NCI-H526 treated with DMSO at 0.1 percent for 48 hours (cell line): ENCODE measurements around the gene GPD2.
"Not testable (repeated sequence)": the region's sequence is repeated elsewhere in the genome, so short reads cannot be mapped to it uniquely, and the experiment has no call there.

Source experiments
- DNase-seq: peaks from one replicate; lab custom pipeline; 2025; lab: John Stamatoyannopoulos, UW

The GPD2 gene

DNA sequence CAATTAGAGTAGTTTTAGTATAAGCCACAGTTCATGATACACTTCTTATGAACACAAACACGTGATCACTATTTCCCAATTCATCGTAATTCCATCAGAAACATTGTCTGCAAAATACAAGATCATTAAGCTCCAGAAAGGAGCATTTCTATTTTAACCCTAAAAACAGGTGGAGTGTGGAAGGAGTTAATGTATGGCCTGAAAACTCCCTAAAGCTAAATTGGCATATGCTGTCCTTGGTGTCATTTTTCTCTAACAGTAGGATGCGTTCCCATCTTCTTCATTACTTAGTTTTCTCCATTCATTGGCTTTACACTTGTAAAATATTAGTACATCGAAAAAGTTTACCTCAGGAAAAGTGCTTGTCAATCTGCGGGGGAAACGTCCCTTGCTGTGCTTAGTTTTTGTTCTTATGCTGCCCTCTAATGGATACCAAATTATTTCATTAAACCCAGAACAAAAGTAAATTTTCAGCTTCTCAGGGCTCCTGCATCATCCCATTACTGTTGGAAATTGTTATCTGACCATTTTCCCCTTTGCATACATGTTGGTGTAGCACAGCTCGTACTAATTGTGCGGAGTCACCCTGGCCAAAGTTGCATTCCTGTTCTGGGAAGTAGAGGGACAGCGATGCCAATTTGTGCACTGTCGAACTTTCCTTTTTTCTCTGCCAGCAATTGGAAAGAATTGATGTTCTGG is 153.4 kb downstream of the GPD2 start:
- DNase-seq, result peak; percentile 62

DNA sequence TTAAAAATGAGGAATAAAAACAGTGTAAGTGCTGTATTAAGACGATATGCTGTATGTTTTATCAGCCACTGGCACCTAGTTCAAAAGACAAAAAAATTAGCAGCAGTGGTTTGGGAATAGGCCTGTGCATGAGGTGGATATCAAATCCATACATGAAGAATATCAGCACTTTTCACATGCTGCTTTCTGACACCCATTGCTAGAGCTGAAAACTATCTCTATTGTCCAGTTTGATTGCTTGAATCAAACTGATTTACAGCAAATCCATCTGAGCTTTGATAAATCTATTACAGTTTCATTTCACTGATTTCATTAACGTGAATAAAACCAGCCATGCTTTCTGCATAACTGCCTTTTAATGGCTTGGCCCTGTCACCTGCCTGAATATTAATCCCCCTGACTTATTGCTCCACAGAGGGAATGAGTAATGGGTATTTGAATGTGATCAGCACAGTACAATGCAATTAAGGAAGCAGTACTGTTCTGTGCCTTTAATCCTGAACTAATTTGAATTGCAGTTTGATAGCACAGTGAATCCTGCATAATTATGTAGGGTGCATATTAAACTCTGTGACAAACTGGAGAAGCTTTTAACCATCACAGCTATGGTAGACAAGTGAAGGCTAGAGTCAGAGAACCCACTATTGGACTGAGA is 154.0 kb downstream of the GPD2 start:
- peak; percentile 76 for DNase-seq

DNA sequence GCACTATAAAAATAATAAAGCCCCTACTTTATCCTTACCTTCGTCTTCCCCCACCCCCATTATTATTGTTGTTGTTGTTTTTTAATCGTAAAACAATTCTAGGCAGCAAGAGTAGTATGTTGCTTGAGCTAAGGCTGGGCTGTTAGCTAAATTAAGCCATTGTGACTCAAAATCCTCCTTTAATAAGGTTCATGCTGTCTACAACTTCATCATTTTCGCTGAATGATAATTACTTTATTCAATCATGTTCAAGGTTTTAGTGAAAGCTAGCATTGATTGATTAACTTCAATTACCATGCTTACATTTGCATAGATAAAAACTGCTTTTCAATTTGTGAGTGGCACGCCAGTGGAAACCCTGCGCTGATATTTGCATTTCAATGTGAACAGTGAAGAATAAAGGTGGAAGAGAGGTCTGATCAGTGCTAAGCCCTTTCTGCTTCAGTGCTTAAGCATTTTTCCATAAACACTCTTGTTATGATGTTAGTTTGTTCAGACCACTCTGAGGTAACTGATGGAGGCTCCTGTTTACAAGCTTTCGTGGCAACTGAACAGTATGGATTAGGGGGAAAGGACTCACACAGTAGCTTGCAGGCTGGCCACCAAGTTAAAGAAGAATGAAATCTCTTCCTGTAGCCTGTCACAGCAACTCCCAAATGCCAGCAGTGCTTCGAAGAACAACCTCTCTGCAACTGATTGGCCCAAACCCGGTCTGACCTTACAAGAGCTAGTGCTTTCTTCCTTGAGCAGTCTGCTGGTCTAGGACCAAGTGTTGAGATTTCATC is 156.8 kb downstream of the GPD2 start:
- DNase-seq, result peak; percentile 76

DNA sequence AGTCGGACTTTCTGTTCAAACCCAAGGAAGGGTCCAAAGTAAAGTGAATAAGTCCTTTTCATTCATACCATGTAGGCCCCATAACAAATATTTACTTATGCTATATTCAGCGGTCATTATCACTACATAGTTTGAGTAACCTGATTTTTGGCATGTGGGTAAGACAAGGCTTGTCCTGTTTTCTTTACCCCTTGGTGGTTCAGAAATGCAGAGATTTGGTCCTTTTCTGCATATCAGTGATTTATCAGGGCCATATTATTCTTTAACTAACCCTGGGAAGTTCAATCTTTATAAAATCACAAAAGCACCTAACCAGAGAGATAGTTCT is 157.4 kb downstream of the GPD2 start:
- no peak for DNase-seq

DNA sequence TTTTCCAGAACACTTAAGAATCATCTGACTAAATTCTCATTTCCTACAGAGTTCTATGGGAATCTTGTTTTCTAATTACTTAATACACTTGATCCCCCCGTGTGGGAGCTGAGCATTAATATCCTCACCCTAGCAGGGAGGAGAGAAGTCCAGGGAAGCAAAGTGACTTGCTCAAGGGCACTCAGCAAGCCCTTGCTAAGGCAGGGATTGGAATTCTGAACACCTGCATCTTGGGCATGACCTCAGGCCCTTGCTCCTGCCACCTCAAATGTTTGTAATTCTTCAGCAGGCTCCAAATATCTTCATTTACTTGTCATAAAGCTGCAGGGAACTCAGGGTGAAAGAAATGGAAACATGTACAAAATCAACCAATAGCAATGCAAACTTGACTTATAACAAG is 162.4 kb downstream of the GPD2 start:
- DNase-seq, result no peak

DNA sequence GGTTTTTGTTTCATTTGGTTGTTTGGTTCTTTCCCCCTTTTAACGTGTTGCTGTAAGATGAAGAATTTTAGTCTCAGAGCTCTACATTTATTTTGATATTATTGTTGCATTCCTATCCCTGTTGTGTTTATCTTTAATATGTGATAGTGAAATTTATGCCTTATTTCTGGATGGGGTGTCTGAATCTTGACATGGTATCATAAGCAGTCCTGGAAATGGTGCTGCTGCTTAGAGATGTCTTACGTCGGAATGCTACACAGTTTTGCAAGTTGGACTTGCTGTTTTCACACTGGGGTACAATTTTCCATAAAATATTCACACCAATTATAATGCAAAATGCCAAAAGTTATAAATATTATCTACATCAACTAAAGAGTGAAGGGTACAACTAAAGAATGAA is 164.0 kb downstream of the GPD2 start:
- no peak for DNase-seq

DNA sequence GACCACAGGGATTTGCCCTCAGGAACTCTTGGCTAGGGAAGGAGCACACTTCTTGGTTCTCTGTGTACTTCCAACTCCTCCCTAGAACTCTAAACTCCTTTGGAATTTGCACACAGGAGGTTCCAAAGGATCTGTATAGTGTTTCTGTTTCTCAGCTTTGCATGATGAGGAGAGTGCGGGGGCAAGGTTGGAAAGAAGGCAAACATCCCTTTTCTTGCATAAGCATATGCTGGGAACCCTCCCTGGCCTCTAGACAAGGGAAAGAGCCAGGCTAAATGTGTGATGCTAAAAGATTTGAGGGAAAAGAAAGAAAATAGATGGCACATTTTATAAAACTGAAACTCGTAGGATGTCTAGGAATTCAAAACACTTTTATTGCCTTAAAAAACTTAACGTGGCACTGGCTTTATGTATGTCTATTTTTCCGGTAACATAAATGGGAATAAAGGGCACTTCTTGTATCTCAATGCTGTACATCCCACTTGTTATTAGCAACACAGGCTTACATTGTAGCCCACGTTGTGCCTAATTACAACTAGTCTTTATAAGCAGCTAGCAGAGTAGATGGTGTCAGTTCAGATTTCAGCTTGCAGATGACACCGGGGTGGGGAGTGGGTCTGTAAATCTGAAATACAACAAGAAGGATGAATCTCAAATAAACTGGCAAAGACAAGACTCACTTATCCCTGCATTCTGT is 165.8 kb downstream of the GPD2 start:
- no peak for DNase-seq

DNA sequence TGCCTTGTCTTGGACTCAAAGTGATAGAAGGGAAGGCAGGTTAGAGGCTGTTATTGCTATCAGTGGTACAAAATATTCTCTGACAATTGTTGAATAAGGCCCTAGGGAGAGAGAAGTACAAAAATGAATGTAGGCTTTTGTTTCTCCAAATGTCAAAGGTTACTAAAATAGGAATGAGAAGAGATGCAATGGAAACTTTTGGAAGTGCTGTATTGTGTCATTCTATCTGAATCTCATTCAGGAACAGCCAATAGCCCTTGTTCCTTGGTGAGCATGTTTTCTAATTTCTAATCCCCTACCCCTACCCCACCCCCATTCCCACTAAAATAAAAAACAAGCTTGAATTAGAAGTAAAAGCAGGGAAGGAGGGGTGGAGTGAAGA is 166.4 kb downstream of the GPD2 start:
- DNase-seq, result no peak

DNA sequence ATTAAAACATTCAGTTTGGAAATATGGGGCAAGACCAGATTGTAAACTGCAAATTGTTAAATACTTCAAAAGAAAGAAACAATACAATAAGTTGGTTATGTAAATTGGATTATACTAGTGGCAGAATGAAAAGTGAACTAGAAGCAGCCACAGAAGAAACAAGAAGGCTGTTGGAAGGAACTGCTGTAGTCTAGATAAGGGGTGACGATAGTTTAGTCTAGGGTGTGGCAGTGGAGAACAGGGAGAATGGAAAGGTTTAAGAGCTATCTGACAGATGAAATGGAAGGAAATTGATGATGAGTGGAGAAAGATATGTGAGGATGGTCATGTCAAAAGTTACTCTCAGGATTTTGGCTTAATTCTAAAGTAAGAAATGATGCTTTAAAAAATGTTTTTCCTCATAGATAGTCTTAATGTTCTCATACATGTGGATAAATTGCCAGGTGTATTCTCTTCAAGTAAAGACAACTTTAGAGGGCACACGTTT is 179.7 kb downstream of the GPD2 start:
- no peak for DNase-seq

DNA sequence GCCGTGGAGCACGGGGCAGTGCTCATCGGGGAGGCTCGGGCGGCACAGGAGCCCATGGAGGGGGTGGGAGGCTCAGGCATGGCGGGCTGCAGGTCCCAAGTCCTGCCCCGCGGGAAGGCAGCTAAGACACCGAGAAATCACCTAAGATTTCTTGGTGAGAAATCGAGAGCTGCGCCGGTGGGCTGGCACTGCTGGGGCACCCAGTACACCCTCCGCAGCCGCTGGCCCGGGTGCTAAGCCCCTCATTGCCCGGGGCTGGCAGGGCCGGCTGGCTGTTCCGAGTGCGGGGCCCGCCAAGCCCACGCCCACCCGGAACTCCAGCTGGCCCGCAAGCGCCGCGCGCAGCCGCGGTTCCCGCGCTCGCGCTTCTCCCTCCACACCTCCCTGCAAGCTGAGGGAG is 181.9 kb downstream of the GPD2 start:
- DNase-seq, result not testable (repeated sequence)

DNA sequence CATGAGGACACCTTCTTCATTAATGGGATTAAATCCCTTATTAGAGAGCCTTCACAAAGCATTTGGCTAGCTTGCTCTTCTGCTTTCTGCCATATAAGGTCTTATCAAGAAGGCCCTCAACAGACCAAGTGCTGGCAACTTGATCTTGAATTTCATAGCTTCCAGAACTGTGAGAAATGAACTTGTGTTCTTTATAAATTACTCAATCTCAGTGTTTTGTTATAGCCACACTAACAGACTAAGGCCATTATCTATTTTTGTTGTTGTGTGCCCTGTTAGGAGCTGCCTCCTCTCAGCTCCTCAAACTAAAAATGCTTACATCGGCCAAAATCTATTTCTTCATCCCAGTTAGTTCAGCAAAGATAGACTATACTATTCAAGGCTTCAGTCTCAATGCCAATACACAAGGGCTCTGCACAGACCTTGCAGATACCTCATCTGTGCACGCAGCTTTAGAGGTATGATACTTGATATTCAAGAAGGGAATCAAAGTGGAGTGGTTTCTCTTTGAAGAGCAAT is 182.9 kb downstream of the GPD2 start:
- DNase-seq, result no peak

DNA sequence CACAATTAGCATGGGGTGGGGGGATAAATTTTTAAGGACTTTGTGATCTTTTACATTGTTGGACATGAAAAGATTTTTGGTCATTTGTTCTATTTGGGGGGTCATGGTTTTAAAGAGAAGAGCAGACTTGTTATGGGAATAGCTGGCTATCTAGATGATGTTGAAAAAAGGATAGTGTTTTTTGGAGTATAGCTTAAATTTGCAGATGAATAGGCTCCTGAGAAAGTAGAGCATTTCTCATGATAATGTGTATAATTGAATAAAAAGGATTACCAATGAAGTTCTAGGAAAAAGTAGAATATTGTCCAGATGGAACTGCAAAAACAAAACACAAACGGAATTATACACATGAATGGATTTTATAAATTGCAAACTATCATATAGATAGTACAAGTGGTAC is 186.3 kb downstream of the GPD2 start:
- DNase-seq, result no peak

DNA sequence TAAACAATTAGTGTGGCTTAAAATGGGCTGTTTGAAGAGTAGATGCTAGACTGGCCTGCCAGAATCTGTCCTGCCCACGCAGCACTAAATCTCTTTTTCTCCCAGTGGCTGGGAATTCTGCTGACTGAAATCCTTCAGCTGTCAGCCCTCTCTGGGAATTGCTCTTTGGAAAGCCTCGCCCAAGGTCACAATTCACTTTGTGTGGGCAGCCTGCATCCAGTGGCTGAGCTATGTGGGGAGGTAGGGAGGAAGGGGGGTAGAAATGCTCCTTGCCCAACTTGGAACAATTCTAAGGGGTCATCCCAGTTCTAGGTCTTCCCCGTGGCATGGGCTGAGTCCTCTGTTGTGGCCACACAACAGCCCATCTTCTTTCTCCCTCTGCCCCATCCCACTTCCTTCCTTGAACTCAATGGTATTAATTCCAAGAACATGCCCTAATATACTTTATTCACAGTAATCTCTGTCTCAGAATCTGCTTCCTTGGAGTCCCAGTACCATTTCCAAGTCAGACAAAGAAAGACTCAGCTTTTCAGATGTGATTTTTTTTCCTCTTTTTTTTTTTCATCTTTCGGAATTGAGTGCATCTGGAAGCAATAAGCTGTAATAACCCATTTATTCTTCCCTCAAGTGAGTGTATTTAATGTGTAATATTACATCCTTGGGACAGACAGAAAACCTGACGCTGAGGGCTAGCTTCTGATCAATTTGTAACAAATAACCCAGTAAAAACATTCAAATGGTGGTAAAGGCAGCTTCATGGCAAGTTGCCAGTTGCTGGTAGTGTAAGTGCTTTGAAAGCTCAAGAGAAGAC is 189.4 kb downstream of the GPD2 start:
- no peak for DNase-seq

DNA sequence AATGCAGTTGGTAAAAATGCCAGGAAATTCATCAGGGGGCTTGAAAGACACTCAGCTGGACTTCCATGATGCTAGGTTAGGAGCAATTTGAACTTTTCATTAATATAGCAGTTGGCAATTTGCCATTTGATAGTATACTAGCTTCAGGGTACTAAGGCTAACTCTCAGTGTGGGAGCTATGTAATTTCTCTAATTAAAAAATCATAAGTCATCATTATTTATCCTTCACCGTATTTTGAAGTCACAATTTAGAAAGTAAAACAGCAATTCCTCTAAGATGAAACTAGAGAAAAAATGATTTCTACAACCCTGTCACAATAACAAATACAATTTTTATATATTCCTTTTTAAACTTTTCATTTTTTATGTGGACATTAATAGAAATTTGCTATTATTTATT is 190.8 kb downstream of the GPD2 start:
- no peak for DNase-seq

DNA sequence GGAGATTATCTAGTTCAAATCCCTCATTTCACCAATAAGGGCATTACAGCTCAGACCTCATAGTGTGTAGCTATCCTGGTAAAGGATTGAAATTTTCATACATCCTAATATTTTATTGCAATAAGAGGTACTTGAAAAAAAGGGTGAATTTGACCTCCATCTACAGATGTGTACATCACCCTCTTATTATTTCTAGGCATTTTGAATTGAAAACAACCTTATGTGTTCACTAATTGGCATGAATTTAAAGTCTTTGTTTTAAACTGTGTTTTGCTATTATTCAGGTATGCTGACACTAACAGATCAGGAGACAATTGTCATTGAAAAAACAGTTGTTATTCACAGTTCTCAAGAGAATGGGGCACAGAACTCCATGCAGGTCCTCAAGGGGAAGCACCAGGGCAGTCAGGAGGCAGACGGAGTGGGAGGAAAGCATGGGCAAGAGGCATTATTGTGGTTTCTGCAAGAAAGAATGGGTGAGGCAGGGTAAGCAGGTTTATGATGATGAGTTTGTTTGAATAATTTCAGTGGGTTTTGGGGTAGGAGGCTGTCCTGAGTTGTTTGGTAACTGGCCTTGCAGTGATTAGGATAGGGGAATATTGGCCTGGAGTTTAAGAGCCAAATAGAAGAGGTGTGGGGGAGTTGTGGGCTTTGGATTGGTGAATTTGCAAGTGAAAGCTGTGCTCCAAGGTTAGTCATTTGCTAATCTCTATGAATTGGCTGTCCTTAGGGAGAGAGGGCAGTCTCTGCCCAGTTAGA is 194.6 kb downstream of the GPD2 start:
- no peak for DNase-seq

DNA sequence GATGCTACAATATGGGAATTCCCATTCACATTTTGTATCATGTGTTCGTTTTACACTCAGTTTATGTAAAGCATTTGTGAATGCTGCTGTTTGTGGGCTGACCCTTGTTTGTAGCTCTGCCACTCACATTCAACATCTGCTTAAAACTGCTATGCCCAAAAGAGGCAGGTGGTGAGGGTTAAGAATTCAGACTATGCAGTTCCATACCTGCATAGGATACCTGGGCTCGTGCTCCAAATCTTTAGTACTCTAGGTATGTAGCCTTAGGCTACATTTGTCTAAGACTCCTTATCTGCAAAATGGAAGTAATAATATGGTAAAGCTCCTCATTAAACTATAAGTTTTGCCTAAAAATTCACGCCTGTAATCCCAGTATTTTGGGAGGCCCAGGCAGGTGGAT is 199.5 kb downstream of the GPD2 start:
- DNase-seq, result no peak
